ENCODE measurements around the gene NDUFA8.

NDUFA8 gene

GRCh38 chr9:122159026-122159924, at the start of gene NDUFA8, which contains the start of gene MORN5:
Gene NDUFA8, minus strand, starts transcription at chr9:122159779. Its CDS starts 102 bp downstream, at chr9:122159677.
Gene MORN5, plus strand, starts transcription at chr9:122159908. Its CDS starts 65 bp downstream, at chr9:122159973.
- peak; percentile 93 for DNase-seq (ENCODE audit: low read depth)

- no peak for DNase-seq (ENCODE audit: low read depth)
Observed at GRCh38 chr9:122207096-122207495, 47.5 kb upstream of the NDUFA8 start.

GRCh38 chr9:122206118-122207046, 46.8 kb upstream of the NDUFA8 start:
- DNase-seq (ENCODE audit: low read depth) = no peak

- no peak for DNase-seq (ENCODE audit: low read depth)
Observed at GRCh38 chr9:122205176-122205575, 45.6 kb upstream of the NDUFA8 start.

- no peak for DNase-seq (ENCODE audit: low read depth)
Observed at GRCh38 chr9:122204491-122204890, 44.9 kb upstream of the NDUFA8 start.

GRCh38 chr9:122204055-122204454, 44.5 kb upstream of the NDUFA8 start:
- DNase-seq (ENCODE audit: low read depth) = no peak

GRCh38 chr9:122202111-122202510, 42.5 kb upstream of the NDUFA8 start:
- DNase-seq (ENCODE audit: low read depth) = no peak

GRCh38 chr9:122201641-122202040, 42.1 kb upstream of the NDUFA8 start:
- no peak for DNase-seq (ENCODE audit: low read depth)

GRCh38 chr9:122200960-122201595, 41.5 kb upstream of the NDUFA8 start:
- no peak for DNase-seq (ENCODE audit: low read depth)

GRCh38 chr9:122197882-122198281, 38.3 kb upstream of the NDUFA8 start:
- no peak for DNase-seq (ENCODE audit: low read depth)

- DNase-seq (ENCODE audit: low read depth) = no peak
Observed at GRCh38 chr9:122197426-122197825, 37.8 kb upstream of the NDUFA8 start.

GRCh38 chr9:122195875-122196274, 36.3 kb upstream of the NDUFA8 start:
- DNase-seq (ENCODE audit: low read depth) = no peak

- DNase-seq (ENCODE audit: low read depth) = no peak
Observed at GRCh38 chr9:122193651-122194050, 34.1 kb upstream of the NDUFA8 start.

GRCh38 chr9:122192914-122193525, 33.4 kb upstream of the NDUFA8 start:
- no peak for DNase-seq (ENCODE audit: low read depth)

GRCh38 chr9:122192261-122192875, 32.8 kb upstream of the NDUFA8 start:
- no peak for DNase-seq (ENCODE audit: low read depth)

GRCh38 chr9:122191584-122191983, 32.0 kb upstream of the NDUFA8 start:
- no peak for DNase-seq (ENCODE audit: low read depth)

- no peak for DNase-seq (ENCODE audit: low read depth)
Observed at GRCh38 chr9:122190597-122191381, 31.2 kb upstream of the NDUFA8 start.

GRCh38 chr9:122188369-122188768, 28.8 kb upstream of the NDUFA8 start:
- DNase-seq (ENCODE audit: low read depth) = no peak

- no peak for DNase-seq (ENCODE audit: low read depth)
Observed at GRCh38 chr9:122186777-122187470, 27.3 kb upstream of the NDUFA8 start.

GRCh38 chr9:122186301-122186700, 26.7 kb upstream of the NDUFA8 start:
- no peak for DNase-seq (ENCODE audit: low read depth)
